Brain microvascular endothelial cell (primary cell): ENCODE measurements around the gene OR13J1.

Source experiments
- DNase-seq: peaks from one replicate; pipeline ENCODE4 v3.0.0-alpha.2; 2020
- H3K27ac ChIP-seq: fragments of 250-450 bp; sonication (Bioruptor Pico); 2 replicates; pipeline ENCODE4 v1.5.1; 2020; ENCODE audit warnings: mild to moderate bottlenecking, moderate library complexity
- H3K27me3 ChIP-seq: fragments of 250-450 bp; sonication (Bioruptor Pico); replicated peaks from 2 replicates; pipeline ENCODE4 v1.5.1; 2020; ENCODE audit warnings: mild to moderate bottlenecking
- H3K36me3 ChIP-seq: fragments of 250-450 bp; sonication (Bioruptor Pico); replicated peaks from 2 replicates; pipeline ENCODE4 v1.5.1; 2020; ENCODE audit warnings: mild to moderate bottlenecking
- H3K4me3 ChIP-seq: 2 replicates; pipeline ENCODE4 v1.5.1; 2011; ENCODE audit warnings: low read depth, mild to moderate bottlenecking, control low read depth, low read length, moderate library complexity
- in situ Hi-C: cut with HindIII; loops from 2 replicates; pipeline ENCODE4 v1.10.0; 2017; ENCODE audit warnings: low sequenced_read_pairs, low pct_ligation_motif_present
- TF ChIP-seq, protein P1 (sequence below): IDR thresholded peaks from 2 replicates; pipeline ENCODE4 v1.5.1; 2011; ENCODE audit warnings: low read depth, mild to moderate bottlenecking, moderate library complexity, low read length, control low read depth, inconsistent platforms; ENCODE audit errors: missing control alignments

The OR13J1 gene

GRCh38 chr9:35842020-35842745 is 28.0 kb downstream of the OR13J1 start:
- no peak for DNase-seq
- in situ Hi-C loops: no loop called here
- no peak overlapping the region for H3K27ac ChIP-seq
- no peaks in the 10 kb centered on the region for H3K36me3 ChIP-seq
- no peaks in the 10 kb centered on the region for H3K27me3 ChIP-seq
- TF ChIP-seq, protein P1, sequence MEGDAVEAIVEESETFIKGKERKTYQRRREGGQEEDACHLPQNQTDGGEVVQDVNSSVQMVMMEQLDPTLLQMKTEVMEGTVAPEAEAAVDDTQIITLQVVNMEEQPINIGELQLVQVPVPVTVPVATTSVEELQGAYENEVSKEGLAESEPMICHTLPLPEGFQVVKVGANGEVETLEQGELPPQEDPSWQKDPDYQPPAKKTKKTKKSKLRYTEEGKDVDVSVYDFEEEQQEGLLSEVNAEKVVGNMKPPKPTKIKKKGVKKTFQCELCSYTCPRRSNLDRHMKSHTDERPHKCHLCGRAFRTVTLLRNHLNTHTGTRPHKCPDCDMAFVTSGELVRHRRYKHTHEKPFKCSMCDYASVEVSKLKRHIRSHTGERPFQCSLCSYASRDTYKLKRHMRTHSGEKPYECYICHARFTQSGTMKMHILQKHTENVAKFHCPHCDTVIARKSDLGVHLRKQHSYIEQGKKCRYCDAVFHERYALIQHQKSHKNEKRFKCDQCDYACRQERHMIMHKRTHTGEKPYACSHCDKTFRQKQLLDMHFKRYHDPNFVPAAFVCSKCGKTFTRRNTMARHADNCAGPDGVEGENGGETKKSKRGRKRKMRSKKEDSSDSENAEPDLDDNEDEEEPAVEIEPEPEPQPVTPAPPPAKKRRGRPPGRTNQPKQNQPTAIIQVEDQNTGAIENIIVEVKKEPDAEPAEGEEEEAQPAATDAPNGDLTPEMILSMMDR: no peak
- no peak overlapping the region for H3K4me3 ChIP-seq

DNA sequence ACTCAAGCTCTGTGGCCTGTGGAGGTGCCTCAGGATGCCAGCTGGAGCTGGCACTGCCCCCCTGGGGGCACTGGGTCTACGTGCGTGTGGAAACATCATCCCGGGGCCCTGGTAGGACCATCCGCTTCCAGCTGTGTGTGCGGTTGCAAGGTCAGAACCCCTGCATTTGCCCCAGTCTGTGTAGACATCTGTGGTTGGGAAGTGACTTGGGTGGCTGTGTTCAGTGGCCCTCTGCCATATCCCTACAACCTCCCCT is 28.6 kb downstream of the OR13J1 start:
- Histone ChIP-seq H3K4me3 (no peak overlapping the region), H3K27ac (no peak overlapping the region), H3K27me3 (no peaks in the 10 kb centered on the region), H3K36me3 (no peaks in the 10 kb centered on the region)
- TF ChIP-seq, protein P1: no peak
- no peak for DNase-seq
- in situ Hi-C loops: no loop called here

GRCh38 chr9:35840881-35841644 is 29.1 kb downstream of the OR13J1 start:
- Histone ChIP-seq H3K27ac (no peak overlapping the region), H3K4me3 (no peak overlapping the region), H3K27me3 (no peaks in the 10 kb centered on the region), H3K36me3 (no peaks in the 10 kb centered on the region)
- in situ Hi-C loops: no loop called here
- TF ChIP-seq, protein P1: no peak
- no peak for DNase-seq

- Histone ChIP-seq H3K4me3 (no peak overlapping the region), H3K27me3 (no peaks in the 10 kb centered on the region), H3K36me3 (no peaks in the 10 kb centered on the region), H3K27ac (no peak overlapping the region)
- in situ Hi-C loops: no loop called here
- TF ChIP-seq, protein P1: no peak
- no peak for DNase-seq
Observed at GRCh38 chr9:35839926-35840325, 30.3 kb downstream of the OR13J1 start.

DNA sequence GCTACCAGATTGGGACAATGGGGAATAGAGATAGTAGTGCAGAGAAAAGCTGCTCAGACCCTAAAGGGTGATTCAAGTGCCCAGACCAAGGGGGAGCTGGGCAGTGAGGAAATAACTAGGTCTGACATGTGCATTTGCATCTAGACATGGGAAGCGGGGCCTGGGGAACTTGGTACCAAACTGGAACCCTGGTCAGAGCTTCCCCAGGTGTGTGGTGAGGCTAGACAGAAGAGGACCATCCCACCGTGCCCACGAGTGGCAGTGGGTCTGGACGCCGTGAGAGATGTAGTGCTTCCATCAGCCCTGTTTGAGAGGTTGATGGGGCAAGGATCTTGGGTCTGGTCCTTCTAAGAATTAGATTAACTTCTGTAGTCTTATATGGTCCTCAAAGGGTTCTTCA is 33.6 kb downstream of the OR13J1 start:
- in situ Hi-C loops: no loop called here
- TF ChIP-seq, protein P1: no peak
- no peak for DNase-seq
- Histone ChIP-seq H3K27me3 (no peaks in the 10 kb centered on the region), H3K36me3 (no peaks in the 10 kb centered on the region), H3K4me3 (no peak overlapping the region), H3K27ac (no peak overlapping the region)
